HEK293 (cell line): ENCODE results near the gene DLG1.

Experiments
- ZBTB1 ChIP-seq: fragments of 450-650 bp; formaldehyde crosslinking; IDR thresholded peaks from 2 replicates; pipeline ENCODE4 v1.5.1; 2016; ENCODE audit warnings: missing biosample characterization, missing genetic modification characterization
- ZBTB21 ChIP-seq: fragments of 450-650 bp; formaldehyde crosslinking; IDR thresholded peaks from 2 replicates; pipeline ENCODE4 v1.5.1; 2017; ENCODE audit warnings: missing biosample characterization, missing genetic modification characterization
- ZFHX2 ChIP-seq: fragments of 450-650 bp; formaldehyde crosslinking; conservative IDR thresholded peaks from 2 replicates; pipeline ENCODE4 v1.5.1; 2016; ENCODE audit warnings: missing biosample characterization, missing genetic modification characterization
- ZNF274 ChIP-seq, 2 experiments: fragments of 200-500 bp in 1 of 2; fragments of 450-650 bp in 1 of 2; sonication (Bioruptor generic) in 1 of 2; formaldehyde crosslinking in 1 of 2; IDR thresholded peaks; 2 replicates each; pipeline versions ENCODE4 v1.5.1 to v1.6.1; 2014 to 2016; ENCODE audit warnings: borderline replicate concordance in 1 of 2, inconsistent platforms in 1 of 2, low read length in 1 of 2, missing biosample characterization in 1 of 2, missing genetic modification characterization in 1 of 2
- ZNF473 ChIP-seq: fragments of 450-650 bp; formaldehyde crosslinking; IDR thresholded peaks from 2 replicates; pipeline ENCODE4 v1.5.1; 2017; ENCODE audit warnings: missing biosample characterization, missing genetic modification characterization
- ZNF768 ChIP-seq: fragments of 450-650 bp; formaldehyde crosslinking; IDR thresholded peaks from 2 replicates; pipeline ENCODE4 v1.5.1; 2018; ENCODE audit warnings: missing biosample characterization, mild to moderate bottlenecking, missing genetic modification characterization
- TF ChIP-seq, protein P1 (sequence below): fragments of 450-650 bp; formaldehyde crosslinking; IDR thresholded peaks from 2 replicates; pipeline ENCODE4 v1.5.1; 2016; ENCODE audit warnings: missing biosample characterization, missing genetic modification characterization

DNA sequence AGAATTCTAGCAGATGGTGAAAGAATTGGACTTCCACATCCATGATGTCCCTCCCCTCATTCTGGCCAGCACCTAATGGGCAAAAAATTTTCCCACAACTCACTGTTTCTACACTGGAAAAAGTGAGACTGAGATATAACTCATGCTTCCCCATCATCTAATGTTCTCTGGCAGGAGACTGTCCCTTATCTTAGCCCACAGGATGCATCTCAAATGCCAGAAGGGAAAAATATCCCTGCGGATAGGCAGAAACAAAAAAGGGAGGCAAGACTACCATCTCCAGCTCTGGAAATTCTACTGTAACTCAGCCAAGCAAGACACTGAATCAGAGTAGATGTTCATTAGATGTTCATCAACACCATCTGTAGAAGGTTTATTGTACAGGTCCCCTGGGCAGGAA lies 58.6 kb downstream of the DLG1 start:
- no peak for TF ChIP-seq ZBTB1
- TF ChIP-seq ZNF473 (tag by site-specific recombination), result no peak
- TF ChIP-seq ZBTB21 (tag by site-specific recombination), result no peak
- TF ChIP-seq ZNF274 (IDR thresholded peaks at IDR 0.05; ENCODE audit: low read length), result no peak
- TF ChIP-seq ZNF274 (tag by site-specific recombination; IDR thresholded peaks at IDR 0.05; ENCODE audit: borderline replicate concordance), result no peak
- TF ChIP-seq, protein P1, sequence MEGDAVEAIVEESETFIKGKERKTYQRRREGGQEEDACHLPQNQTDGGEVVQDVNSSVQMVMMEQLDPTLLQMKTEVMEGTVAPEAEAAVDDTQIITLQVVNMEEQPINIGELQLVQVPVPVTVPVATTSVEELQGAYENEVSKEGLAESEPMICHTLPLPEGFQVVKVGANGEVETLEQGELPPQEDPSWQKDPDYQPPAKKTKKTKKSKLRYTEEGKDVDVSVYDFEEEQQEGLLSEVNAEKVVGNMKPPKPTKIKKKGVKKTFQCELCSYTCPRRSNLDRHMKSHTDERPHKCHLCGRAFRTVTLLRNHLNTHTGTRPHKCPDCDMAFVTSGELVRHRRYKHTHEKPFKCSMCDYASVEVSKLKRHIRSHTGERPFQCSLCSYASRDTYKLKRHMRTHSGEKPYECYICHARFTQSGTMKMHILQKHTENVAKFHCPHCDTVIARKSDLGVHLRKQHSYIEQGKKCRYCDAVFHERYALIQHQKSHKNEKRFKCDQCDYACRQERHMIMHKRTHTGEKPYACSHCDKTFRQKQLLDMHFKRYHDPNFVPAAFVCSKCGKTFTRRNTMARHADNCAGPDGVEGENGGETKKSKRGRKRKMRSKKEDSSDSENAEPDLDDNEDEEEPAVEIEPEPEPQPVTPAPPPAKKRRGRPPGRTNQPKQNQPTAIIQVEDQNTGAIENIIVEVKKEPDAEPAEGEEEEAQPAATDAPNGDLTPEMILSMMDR (tag by site-specific recombination), result no peak
- no peak for TF ChIP-seq ZFHX2 (tag by site-specific recombination)
- no peak for TF ChIP-seq ZNF768 (tag by site-specific recombination)
